GM23248 (cell line): ENCODE measurements around the gene CCDC171. TPM values are rescaled to one million over a fixed set of nuclear protein-coding genes. Genes with fewer than 3 reads are reported as not detected.
"Not testable (repeated sequence)": the region's sequence is repeated elsewhere in the genome, so short reads cannot be mapped to it uniquely, and the experiment has no call there.

Source experiments
- DNase-seq: peaks from one replicate; pipeline ENCODE4 v3.0.0-alpha.2; 2015
- H2AFZ ChIP-seq: fragments of 200-600 bp; sonication (generic); 2 replicates; pipeline ENCODE4 v1.6.1; 2016; ENCODE audit warnings: antibody characterized with exemption
- H3F3A ChIP-seq: fragments of 200-600 bp; sonication (generic); 2 replicates; pipeline ENCODE4 v1.6.1; 2016; ENCODE audit warnings: mild to moderate bottlenecking, antibody characterized with exemption, mixed run types; ENCODE audit not compliant: insufficient read depth
- H3K27ac ChIP-seq: fragments of 200-600 bp; sonication (generic); 2 replicates; pipeline ENCODE4 v1.5.1; 2016; ENCODE audit warnings: mild to moderate bottlenecking
- H3K27me3 ChIP-seq: fragments of 200-600 bp; sonication (generic); replicated peaks from 2 replicates; pipeline ENCODE4 v1.6.1; 2016; ENCODE audit warnings: mild to moderate bottlenecking; ENCODE audit not compliant: insufficient read depth
- H3K36me3 ChIP-seq: fragments of 200-600 bp; sonication (generic); 2 replicates; pipeline ENCODE4 v1.6.1; 2016; ENCODE audit warnings: low read depth, mild to moderate bottlenecking
- H3K4me1 ChIP-seq: fragments of 200-600 bp; sonication (generic); 2 replicates; pipeline ENCODE4 v1.6.1; 2016; ENCODE audit warnings: mild to moderate bottlenecking; ENCODE audit not compliant: insufficient read depth
- H3K4me2 ChIP-seq: fragments of 200-600 bp; sonication (generic); one replicate; pipeline ENCODE4 v1.6.1; 2016; ENCODE audit warnings: mild to moderate bottlenecking; ENCODE audit not compliant: unreplicated experiment
- H3K4me3 ChIP-seq: fragments of 200-600 bp; sonication (generic); 2 replicates; pipeline ENCODE4 v1.5.1; 2016; ENCODE audit warnings: mild to moderate bottlenecking
- H3K79me2 ChIP-seq: fragments of 200-600 bp; sonication (generic); 2 replicates; pipeline ENCODE4 v1.6.1; 2016; ENCODE audit warnings: mild to moderate bottlenecking; ENCODE audit not compliant: insufficient read depth
- H3K9ac ChIP-seq: fragments of 200-600 bp; sonication (generic); 2 replicates; pipeline ENCODE4 v1.6.1; 2016; ENCODE audit warnings: mild to moderate bottlenecking
- H3K9me2 ChIP-seq: fragments of 200-600 bp; sonication (generic); 2 replicates; pipeline ENCODE4 v1.6.1; 2016; ENCODE audit warnings: mixed run types, mild to moderate bottlenecking, moderate library complexity; ENCODE audit not compliant: insufficient read depth
- H3K9me3 ChIP-seq: fragments of 200-600 bp; sonication (generic); one replicate; pipeline ENCODE4 v1.6.1; 2017; ENCODE audit warnings: low read depth
- H4K20me1 ChIP-seq: fragments of 200-600 bp; sonication (generic); 2 replicates; pipeline ENCODE4 v1.6.0; 2016; ENCODE audit not compliant: insufficient read depth
- EZH2 ChIP-seq: fragments of 200-600 bp; sonication (generic); IDR thresholded peaks from 2 replicates; pipeline ENCODE4 v1.6.1; 2018; ENCODE audit warnings: antibody characterized with exemption, mild to moderate bottlenecking; ENCODE audit not compliant: insufficient read depth, poor library complexity, severe bottlenecking
- EZH2phosphoT487 ChIP-seq: fragments of 200-600 bp; sonication (generic); IDR thresholded peaks from 2 replicates; pipeline ENCODE4 v1.6.1; 2018; ENCODE audit warnings: antibody characterized with exemption, moderate library complexity, mild to moderate bottlenecking, low read depth; ENCODE audit not compliant: insufficient read depth
- WGBS, 2 experiments: methylation state at CpG; one replicate each; pipeline ENCODE4 v1.1.6; 2015 to 2017; ENCODE audit warnings: low lambda C conversion rate in 2 of 2, low coverage in 1 of 2; ENCODE audit errors: missing lambda C conversion rate in 2 of 2; 5-methylcytosine and 5-hydroxymethylcytosine counted together
- in situ Hi-C: fragments of 300-500 bp; cut with MboI; formaldehyde crosslinking; loops from 2 replicates; pipeline ENCODE4 v1.15.0; 2020
- polyA plus RNA-seq: library from polyadenylated mRNA; unstranded; fragments of >200 nt; fragmentation: Nextera tagmentation; extraction: Ambion mirVana; gene quantifications from 2 replicates; pipeline ENCODE4 v1.2.1, GENCODE V29; 2016
- total RNA-seq: library from RNA; depleted of rRNA; stranded (reverse); fragments of >200 nt; shearing (Covaris generic); gene quantifications from 2 replicates; pipeline ENCODE4 v1.2.3, GENCODE V29; 2014

CCDC171 gene
- total and polyA plus RNA-seq, 2 experiments from 2014 or later: 0.99 to 3.5 TPM

DNA sequence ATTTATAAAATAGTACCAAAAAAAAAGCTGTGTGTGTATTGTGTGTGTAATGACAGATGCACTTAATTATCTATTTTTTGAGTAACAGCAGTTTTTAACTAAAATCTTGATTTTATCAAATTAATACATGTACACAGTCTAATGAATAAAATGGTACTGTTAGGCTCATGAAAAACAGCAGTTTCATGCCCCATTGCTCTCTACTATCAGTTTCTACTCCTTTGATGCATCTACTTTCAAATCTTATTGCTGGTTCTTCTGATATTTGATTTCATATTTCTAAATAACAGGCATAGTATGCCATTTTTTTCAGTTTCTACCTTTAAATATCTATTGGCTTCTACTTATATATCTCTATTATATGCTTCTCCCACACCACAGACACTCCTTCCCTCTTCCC lies 117.4 kb downstream of the CCDC171 start:
- no peaks in the 10 kb centered on the region for H3K79me2 ChIP-seq
- H3K36me3 ChIP-seq: no peaks in the 10 kb centered on the region
- no peaks in the 10 kb centered on the region for H3F3A ChIP-seq
- no peak overlapping the region for H3K4me2 ChIP-seq
- H4K20me1 ChIP-seq: no peaks in the 10 kb centered on the region
- H2AFZ ChIP-seq: no peak overlapping the region
- DNase-seq: no peak
- in situ Hi-C loops: no loop called here
- no peak overlapping the region for H3K27ac ChIP-seq
- H3K9ac ChIP-seq: no peak overlapping the region
- H3K9me2 ChIP-seq: no peaks in the 10 kb centered on the region
- no peak overlapping the region for H3K4me3 ChIP-seq
- TF ChIP-seq EZH2: no peak
- TF ChIP-seq EZH2phosphoT487: no peak
- H3K27me3 ChIP-seq: no peaks in the 10 kb centered on the region
- no peaks in the 10 kb centered on the region for H3K9me3 ChIP-seq
- H3K4me1 ChIP-seq: no peaks in the 10 kb centered on the region

DNA sequence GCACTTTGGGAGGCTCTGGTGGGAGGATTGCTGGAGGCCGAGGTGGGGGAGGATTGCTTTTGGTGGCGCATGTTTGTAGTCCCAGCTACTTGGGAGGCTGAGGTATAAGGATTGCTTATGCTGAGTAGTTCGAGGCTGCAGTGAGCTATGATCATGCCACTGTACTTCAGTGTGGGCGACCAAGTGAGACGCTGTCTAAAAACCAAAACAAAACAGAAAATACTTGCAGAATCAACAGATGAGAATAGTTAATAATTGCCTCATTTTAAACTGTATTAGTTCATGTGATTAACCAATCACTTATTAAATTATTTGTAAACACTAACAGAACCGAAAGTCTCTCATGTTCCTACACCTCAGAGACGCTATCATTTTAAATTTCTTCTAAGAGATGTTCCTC lies 118.1 kb downstream of the CCDC171 start:
- Histone ChIP-seq H3K4me1 (no peaks in the 10 kb centered on the region), H3K36me3 (no peaks in the 10 kb centered on the region), H3K27ac (no peak overlapping the region), H3K9ac (no peak overlapping the region), H2AFZ (no peak overlapping the region), H3K9me2 (no peaks in the 10 kb centered on the region), H3K27me3 (no peaks in the 10 kb centered on the region), H3F3A (no peaks in the 10 kb centered on the region), H3K9me3 (no peaks in the 10 kb centered on the region), H4K20me1 (no peaks in the 10 kb centered on the region), H3K79me2 (no peaks in the 10 kb centered on the region), H3K4me2 (no peak overlapping the region), H3K4me3 (no peak overlapping the region)
- WGBS, 2 experiments: 94 to 96% methylated on average over 7 of the region's 7 CpGs
- no peak for DNase-seq
- TF ChIP-seq EZH2 (no peak), EZH2phosphoT487 (no peak)
- in situ Hi-C loops: no loop called here

DNA sequence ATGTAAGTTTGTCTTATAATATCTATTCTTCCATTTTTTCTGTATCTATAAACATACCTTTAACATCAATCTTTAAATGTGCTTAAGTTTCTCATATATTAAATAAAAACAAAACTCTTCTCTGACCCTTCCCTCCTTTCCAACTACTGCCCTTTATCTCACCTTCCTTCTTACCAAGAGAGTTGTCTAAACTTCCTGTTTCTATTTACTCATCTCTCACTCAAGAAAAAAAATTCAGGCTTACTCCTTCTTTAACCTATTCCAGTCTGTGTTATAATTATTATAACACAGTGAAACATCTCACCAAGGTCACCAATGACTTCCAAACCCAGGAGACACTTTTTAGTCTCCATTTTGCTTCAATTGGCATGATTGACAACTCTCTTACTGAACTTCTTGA lies 140.9 kb downstream of the CCDC171 start:
- DNase-seq: no peak
- in situ Hi-C loops: no loop called here
- Histone ChIP-seq H3K79me2 (no peaks in the 10 kb centered on the region), H3K9ac (no peak overlapping the region), H2AFZ (no peak overlapping the region), H3F3A (peaks cover 16% of the 10 kb centered on the region), H3K4me1 (peaks cover 10% of the 10 kb centered on the region), H3K27me3 (no peaks in the 10 kb centered on the region), H4K20me1 (no peaks in the 10 kb centered on the region), H3K9me3 (no peaks in the 10 kb centered on the region), H3K27ac (no peak overlapping the region), H3K36me3 (no peaks in the 10 kb centered on the region), H3K4me2 (no peak overlapping the region), H3K9me2 (no peaks in the 10 kb centered on the region), H3K4me3 (no peak overlapping the region)
- TF ChIP-seq EZH2 (no peak), EZH2phosphoT487 (no peak)

DNA sequence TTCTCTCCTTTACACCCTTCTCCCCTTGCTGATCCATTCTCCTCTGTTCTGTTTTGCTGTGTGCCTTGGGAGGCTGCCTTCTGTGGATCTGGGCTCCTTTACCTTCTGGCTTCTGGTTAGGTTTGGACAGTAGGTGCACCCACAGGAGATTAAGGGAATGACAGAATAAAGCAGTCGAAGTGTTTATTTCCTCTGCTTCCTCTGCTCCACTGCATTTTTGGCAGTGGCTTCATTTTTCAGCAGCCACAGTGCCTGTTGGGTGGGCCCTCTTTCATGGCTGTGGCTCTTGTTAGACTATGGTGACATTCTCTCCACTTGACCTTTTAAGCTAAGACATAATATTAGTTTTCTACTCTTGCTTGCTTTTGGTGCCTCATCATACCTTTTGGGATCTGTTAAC lies 144.1 kb downstream of the CCDC171 start:
- Histone ChIP-seq H3K4me2 (peak overlapping the region; percentile 23), H3K4me1 (peaks cover 10% of the 10 kb centered on the region), H3K27ac (peak overlapping the region; percentile 27; the same call in 1 of the 2 replicates), H3K9me3 (no peaks in the 10 kb centered on the region), H3K9ac (no peak overlapping the region), H3F3A (peaks cover 16% of the 10 kb centered on the region), H3K9me2 (no peaks in the 10 kb centered on the region), H3K27me3 (no peaks in the 10 kb centered on the region), H3K4me3 (no peak overlapping the region), H3K36me3 (no peaks in the 10 kb centered on the region), H4K20me1 (no peaks in the 10 kb centered on the region), H3K79me2 (no peaks in the 10 kb centered on the region), H2AFZ (peak overlapping the region; percentile 30; the same call in 1 of the 2 replicates)
- TF ChIP-seq EZH2phosphoT487: no peak
- peak; percentile 28 for DNase-seq
- WGBS, 2 experiments: 41 to 44% methylated on average over 1 of the region's 1 CpG
- in situ Hi-C loops: no loop called here

DNA sequence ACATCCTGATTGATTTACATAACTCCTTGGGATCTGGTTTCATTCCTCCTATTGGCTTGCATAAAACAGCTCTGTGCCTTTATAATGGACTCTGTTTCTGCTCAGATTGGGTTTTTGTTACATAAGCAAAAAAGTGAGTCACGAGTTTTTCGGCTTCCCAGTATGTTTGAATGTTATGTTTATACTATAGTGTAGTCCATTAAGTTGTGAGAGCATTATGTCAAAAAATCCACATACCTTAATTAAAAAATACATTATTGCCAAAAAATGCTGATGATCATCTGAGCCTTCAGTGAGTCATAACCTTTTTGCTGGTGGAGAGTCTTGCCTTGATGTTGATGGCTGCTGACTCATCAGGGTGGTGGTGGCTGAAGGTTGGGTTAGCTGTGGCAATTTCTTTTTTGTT lies 144.6 kb downstream of the CCDC171 start:
- DNase-seq: peak; percentile 84
- no peak for TF ChIP-seq EZH2phosphoT487
- TF ChIP-seq EZH2: no peak
- 0 to 1% methylated on average over 2 of the region's 2 CpGs for WGBS, 2 experiments
- Histone ChIP-seq H3K9me3 (no peaks in the 10 kb centered on the region), H3K79me2 (no peaks in the 10 kb centered on the region), H3K9ac (no peak overlapping the region), H4K20me1 (no peaks in the 10 kb centered on the region), H3K36me3 (no peaks in the 10 kb centered on the region), H3K4me1 (peaks cover 10% of the 10 kb centered on the region), H3K4me3 (no peak overlapping the region), H3K27me3 (no peaks in the 10 kb centered on the region), H3F3A (peaks cover 16% of the 10 kb centered on the region), H2AFZ (peak overlapping the region; percentile 30; the same call in 1 of the 2 replicates), H3K27ac (peak overlapping the region; percentile 27; the same call in 1 of the 2 replicates), H3K4me2 (peak overlapping the region; percentile 23), H3K9me2 (no peaks in the 10 kb centered on the region)
- in situ Hi-C loops: no loop called here

DNA sequence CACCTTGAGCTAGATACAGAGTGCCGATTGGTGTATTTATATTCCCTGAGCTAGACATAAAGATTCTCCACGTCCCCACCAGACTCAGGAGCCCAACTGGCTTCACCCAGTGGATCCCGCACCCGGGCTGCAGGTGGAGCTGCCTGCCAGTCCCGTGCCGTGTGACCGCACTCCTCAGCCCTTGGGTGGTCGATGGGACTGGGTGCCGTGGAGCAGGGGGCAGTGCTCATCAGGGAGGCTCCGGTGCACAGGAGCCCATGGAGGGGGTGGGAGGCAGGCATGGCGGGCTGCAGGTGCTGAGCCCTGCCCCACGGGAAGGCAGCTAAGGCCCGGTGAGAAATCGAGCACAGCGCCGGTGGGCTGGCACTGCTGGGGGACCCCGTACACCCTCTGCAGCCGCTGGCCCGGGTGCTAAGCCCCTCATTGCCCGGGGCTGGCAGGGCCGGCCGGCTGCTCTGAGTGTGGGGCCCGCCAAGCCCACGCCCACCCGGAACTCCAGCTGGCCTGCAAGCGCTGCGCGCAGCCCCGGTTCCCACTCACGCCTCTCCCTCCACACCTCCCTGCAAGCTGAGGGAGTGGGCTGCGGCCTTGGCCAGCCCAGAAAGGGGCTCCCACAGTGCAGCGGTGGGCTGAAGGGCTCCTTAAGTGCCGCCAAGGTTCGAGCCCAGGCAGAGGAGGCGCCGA lies 147.2 kb downstream of the CCDC171 start:
- peaks cover 16% of the 10 kb centered on the region for H3F3A ChIP-seq
- H3K4me3 ChIP-seq, H3K27me3 ChIP-seq, H4K20me1 ChIP-seq, H3K4me2 ChIP-seq, H3K27ac ChIP-seq, H2AFZ ChIP-seq, DNase-seq, H3K9ac ChIP-seq, H3K9me2 ChIP-seq, H3K4me1 ChIP-seq, in situ Hi-C loops, H3K36me3 ChIP-seq, H3K79me2 ChIP-seq, H3K9me3 ChIP-seq: not testable (repeated sequence)
- 89 to 91% methylated on average over 25 to 26 of the region's 36 CpGs for WGBS, 2 experiments
